Renal cortical epithelial cell (primary cell): ENCODE results near the gene YEATS2. TPM values are rescaled to one million over a fixed set of nuclear protein-coding genes. Genes with fewer than 3 reads are reported as not detected.
"Not testable (repeated sequence)": the region's sequence is repeated elsewhere in the genome, so short reads cannot be mapped to it uniquely, and the experiment has no call there.

Experiments
- DNase-seq: peaks from one replicate; pipeline ENCODE4 v3.0.0-alpha.2; 2011; ENCODE audit warnings: low read depth
- total RNA-seq: library from RNA; depleted of rRNA; stranded (reverse); fragments of >200 nt; gene quantifications from 2 replicates; pipeline ENCODE4 v1.2.3, GENCODE V29; 2014

The YEATS2 gene
- total RNA-seq, 1 donor from 2014 or later: 43.9 TPM

DNA sequence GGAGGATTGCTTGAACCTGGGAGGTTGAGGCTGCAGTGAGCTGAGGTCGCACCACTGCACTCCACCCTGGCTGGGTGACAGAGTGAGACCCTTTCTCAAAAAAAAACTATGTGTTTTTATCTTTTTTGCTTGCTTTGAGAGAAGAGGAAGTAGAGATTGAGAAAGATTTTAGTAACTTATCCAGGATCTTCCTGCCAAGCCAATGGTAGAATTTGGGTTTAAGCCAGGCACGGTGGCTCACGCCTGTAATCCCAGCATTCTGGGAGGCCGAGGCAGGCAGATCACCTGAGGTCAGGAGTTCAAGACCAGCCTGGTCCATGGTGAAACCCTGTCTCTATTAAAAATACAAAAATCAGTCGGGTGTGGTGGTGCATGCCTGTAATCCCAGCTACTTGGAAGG, 78.9 kb downstream of the YEATS2 start:
- not testable (repeated sequence) for DNase-seq

GRCh38 chr3:183777016-183777618, 79.5 kb downstream of the YEATS2 start:
- DNase-seq: no peak

DNA sequence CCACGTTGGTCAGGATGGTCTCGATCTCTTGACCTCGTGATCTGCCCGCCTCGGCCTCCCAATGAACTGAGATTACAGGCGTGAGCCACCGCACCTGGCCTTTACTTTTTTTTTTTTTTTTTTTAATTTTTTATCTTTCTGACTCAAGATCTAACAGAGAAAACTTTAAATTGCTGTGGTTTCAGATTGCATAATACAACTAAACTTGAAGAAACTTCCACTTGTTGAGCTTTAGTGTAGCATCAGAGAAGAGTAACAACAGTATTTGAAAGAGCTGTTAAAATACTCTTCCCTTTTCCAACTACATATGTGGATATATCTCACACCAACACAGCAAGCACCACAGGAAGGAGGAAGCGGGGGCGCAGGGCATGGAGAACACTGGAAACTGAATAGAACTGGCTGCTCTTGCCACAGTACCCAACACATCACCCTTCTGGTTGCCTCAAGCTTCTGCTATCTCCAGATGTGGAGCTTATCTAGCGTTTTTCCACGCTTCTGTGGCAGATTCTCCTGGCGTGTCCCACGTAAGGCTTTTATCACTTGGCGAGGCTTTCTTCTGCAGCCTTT, 82.4 kb downstream of the YEATS2 start:
- no peak for DNase-seq

DNA sequence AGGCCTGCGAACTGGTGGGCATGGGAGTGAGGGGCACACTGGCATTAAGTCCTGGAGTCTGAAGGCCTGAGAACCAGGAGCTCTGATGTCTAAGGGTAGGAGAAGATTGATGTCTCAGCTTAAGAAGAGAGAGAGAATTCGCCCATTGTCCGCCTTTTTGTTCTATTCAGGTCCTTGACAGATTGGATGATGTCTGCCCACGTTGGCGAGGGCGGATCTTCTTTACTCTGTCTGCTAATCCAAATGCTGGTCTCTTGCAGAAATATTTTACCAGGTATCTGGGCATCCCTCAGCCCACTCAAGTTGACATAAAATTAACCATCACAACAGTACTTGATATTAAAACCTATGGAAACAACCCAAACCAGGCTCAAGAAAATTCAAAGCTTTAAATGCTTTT, 83.6 kb downstream of the YEATS2 start:
- DNase-seq: no peak

DNA sequence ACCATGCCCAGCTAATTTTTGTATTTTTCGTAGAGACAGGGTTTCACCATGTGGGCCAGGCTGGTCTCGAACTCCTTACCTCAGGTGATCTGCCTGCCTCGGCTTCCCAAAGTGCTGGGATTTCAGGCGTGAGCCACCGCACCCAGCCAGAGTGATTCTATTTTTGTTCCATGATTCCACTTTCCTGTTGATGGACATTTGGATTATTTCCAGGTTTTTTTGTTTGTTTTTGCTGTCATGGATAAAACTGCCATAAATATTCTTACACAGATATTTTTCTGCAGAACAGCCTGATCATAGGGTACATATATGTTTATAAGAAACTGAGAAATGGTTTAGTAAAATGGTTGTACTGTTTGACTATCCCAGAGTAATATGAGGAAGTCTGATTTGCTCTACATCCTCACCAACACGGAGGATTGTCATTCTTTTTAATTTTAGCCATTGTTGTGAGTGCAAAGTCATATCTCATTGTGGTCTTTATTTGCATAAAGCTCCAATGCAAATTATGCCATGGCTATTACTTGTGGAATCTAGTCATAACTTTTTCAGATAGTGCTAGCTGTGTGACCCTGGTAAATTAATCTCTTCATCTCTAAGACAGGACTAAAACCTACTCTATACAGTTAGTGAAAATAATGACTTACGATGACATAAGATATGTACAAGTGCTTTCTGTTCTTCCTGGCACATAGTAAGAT, 85.1 kb downstream of the YEATS2 start:
- DNase-seq: no peak

DNA sequence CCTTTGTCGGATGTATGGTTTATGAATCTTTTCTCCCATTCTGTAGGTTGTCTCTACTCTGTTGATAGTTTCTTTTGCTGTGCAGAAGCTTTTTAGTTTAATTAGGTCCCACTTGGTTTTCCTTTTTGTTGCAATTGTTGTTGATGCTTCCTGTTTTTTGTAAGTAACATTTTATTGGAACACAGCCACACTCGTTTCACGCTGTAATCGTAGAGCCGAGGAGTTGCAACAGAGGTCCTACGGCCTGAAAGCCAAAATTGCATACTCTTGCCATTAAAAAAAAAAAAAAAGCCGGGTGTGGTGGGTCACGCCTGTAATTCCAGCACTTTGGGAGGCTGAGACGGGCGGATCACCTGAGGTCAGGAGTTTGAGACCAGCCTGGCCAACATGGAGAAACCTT, 86.9 kb downstream of the YEATS2 start:
- DNase-seq: not testable (repeated sequence)

- no peak for DNase-seq
Observed at GRCh38 chr3:183789826-183790225, 92.2 kb downstream of the YEATS2 start.

DNA sequence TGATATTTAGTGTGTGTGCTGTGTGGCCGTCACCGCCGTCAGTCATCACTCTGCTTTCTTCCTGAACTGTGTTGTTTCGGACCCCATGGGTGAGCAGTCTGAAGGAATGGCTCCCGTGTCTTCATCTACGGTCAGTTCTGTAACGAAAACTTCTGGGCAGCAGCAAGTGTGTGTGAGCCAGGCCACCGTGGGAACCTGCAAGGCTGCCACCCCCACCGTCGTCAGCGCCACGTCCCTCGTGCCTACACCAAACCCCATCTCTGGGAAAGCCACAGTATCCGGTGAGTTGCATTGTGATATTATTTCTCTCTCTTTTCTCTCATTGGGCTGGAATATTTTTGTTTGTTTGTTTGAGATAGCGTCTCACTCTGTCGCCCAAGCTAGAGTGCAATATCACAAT, 93.1 kb downstream of the YEATS2 start:
- DNase-seq: no peak

GRCh38 chr3:183792976-183793375, 95.4 kb downstream of the YEATS2 start:
- no peak for DNase-seq

- DNase-seq: no peak
Observed at GRCh38 chr3:183794452-183794851, 96.9 kb downstream of the YEATS2 start.

DNA sequence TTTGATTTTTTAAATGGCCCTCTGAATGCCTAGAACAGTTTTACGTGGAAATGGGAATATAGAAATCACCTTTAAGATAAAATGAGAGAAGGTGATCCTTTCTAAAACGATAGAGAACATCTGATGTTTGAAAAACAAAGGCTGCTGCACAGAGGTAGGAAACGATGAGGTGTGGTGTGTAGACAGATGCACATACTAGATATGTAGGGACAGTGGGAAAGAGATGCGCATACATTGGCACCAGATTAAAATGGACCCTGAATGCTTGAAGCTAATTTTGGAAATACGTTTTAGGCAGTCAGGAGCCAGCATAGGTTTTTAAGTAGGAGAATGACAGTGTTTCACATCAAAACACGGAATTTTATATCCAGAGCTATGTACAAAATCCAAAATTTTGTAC, 98.8 kb downstream of the YEATS2 start:
- no peak for DNase-seq

GRCh38 chr3:183797996-183798395, 100.4 kb downstream of the YEATS2 start:
- DNase-seq: no peak

GRCh38 chr3:183799461-183799860, 101.9 kb downstream of the YEATS2 start:
- no peak for DNase-seq

DNA sequence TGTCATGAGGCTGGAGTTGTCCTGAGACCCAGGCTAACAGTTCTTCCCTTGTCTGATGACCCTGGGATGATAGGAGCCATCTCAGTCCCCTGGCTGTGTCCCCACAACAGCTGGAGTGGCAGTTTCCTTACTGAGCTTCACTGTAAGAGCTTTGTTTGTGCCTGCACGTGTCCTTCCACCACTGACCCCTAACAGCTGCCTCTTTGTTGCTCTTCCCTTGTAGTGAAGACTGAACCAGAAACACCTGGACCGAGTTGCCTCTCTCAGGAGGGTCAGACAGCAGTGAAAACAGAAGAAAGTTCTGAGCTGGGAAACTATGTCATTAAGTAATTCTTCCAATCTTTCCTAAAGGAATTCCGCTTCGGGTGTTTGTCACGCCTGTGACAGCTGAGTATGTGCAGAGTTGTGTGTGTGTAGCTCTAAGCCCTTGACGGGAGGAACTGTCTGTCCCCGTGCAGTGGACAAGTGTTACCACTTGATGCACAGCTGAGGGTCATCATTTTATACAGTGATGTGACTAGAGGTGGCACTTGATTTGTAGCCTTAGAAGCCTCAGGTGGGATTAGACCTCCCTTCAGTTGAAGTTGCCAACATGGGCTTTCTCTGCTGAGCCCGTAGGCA, 102.8 kb downstream of the YEATS2 start:
- DNase-seq: no peak

- DNase-seq: no peak
Observed at GRCh38 chr3:183801601-183802000, 104.0 kb downstream of the YEATS2 start.

DNA sequence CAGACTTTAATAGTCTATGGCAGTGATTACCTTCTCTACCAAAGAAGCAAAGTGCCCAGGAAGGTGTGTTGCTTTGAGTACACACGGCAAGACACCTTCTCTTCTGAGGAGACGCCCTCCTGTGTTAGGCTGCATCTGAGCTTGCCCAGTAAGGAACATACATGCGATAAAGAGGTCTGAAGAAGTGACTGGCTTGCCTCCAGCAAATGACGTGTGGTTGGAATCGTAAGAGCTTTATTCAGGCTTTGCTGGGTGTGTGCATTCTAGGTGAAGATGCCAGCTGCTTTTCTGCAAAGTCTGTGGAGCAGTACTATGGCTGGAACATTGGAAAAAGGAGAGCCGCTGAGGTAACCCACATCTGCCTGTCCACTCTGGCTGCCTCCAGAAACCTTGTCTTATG, 105.4 kb downstream of the YEATS2 start:
- no peak for DNase-seq

DNA sequence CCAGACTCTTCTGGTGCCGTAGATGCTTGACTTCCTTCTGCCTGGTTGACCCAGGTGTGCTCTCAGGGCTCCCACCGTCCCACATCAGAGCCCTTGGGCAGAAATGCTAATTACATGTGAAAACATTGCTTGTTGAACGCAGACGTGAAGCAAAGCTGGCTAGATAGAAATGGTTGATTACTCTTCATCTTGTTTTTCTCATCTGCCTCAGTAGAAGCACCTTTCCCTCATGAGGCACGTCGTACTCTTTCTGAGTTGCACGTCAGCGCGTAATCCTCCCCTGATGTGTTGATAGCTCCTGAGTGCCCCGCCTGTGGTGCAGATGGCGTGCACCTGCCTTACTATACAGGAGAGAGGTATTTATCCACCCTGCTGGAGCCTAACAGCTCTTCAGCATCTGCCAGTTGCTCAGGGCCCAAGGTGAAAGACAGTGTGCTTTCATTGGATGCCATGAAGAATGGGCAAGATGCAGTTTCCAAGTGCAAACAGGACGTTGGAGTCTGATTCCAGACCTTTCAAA, 109.7 kb downstream of the YEATS2 start:
- DNase-seq: no peak

DNA sequence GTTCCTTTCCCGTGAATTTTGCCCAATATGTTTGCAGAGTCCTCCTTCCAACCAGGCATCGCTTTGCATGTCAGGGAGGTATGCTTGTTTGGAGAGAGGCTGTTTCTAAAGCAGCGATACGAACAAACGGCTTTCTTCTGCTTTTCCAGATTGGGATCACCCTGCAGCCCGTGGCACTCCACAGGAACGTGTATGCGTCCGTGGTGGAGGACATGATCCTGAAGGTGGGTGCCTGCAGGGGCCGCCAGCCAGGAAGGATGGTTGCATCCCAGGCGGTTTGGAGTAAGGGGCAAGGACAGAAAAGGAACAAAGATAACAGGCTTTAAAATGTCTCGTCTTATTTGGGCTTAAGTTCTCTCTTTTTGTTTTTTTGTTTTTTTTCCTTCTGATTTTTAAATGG, 110.3 kb downstream of the YEATS2 start:
- no peak for DNase-seq

GRCh38 chr3:183808355-183808754, 110.8 kb downstream of the YEATS2 start:
- DNase-seq: no peak

- no peak for DNase-seq
Observed at GRCh38 chr3:183809270-183809669, 111.7 kb downstream of the YEATS2 start.

- DNase-seq: no peak
Observed at GRCh38 chr3:183810643-183811594, 113.3 kb downstream of the YEATS2 start.

GRCh38 chr3:183811638-183812037, 114.0 kb downstream of the YEATS2 start:
- no peak for DNase-seq
